WTC11 (cell line): ENCODE measurements around the gene ARHGEF1. TPM values are rescaled to one million over a fixed set of nuclear protein-coding genes. Genes with fewer than 3 reads are reported as not detected.
"Not testable (repeated sequence)": the region's sequence is repeated elsewhere in the genome, so short reads cannot be mapped to it uniquely, and the experiment has no call there.

Experiments
- ATAC-seq: fragments of 200-7000 bp; cut with Tn5 transposase; 2 replicates; pipeline ENCODE4 v1.10.0; 2021; ENCODE audit warnings: mild to moderate bottlenecking, moderate library complexity
- CTCF ChIA-PET: fragments of 300-600 bp; sonication (Branson Sonifier 250); formaldehyde crosslinking; loops from one replicate; lab custom pipeline; 2021; ENCODE audit warnings: antibody characterized with exemption; lab: Charles Lee
- POLR2A ChIA-PET: fragments of 350-600 bp; sonication (Branson Sonifier 250); formaldehyde crosslinking; loops from one replicate; lab custom pipeline; 2021; ENCODE audit warnings: antibody characterized with exemption; lab: Charles Lee
- DNase-seq: peaks from one replicate; pipeline ENCODE4 v3.0.0; 2021; ENCODE audit warnings: low spot score
- H3K27ac Mint-ChIP-seq: 2 replicates; pipeline ENCODE4 v1.8.0; 2021; ENCODE audit warnings: mixed read lengths
- H3K27me3 Mint-ChIP-seq: 2 replicates; pipeline ENCODE4 v1.8.0; 2021; ENCODE audit warnings: low read depth, mild to moderate bottlenecking, moderate library complexity, mixed read lengths
- H3K36me3 Mint-ChIP-seq: 2 replicates; pipeline ENCODE4 v1.8.0; 2021; ENCODE audit warnings: mixed read lengths
- H3K4me1 Mint-ChIP-seq: 2 replicates; pipeline ENCODE4 v1.8.0; 2022; ENCODE audit warnings: mixed read lengths
- H3K4me3 Mint-ChIP-seq: 2 replicates; pipeline ENCODE4 v1.8.0; 2021; ENCODE audit warnings: mild to moderate bottlenecking, moderate library complexity, mixed read lengths
- H3K9me3 Mint-ChIP-seq: 2 replicates; pipeline ENCODE4 v1.8.0; 2021; ENCODE audit warnings: mixed read lengths
- FOXP1 ChIP-seq: sonication (generic); formaldehyde crosslinking; IDR thresholded peaks from 2 replicates; pipeline ENCODE4 v1.8.0; 2022; ENCODE audit warnings: missing genetic modification reagents, mild to moderate bottlenecking, moderate library complexity, borderline replicate concordance
- GABPB1 ChIP-seq: sonication (generic); formaldehyde crosslinking; IDR thresholded peaks from 2 replicates; pipeline ENCODE4 v1.8.1; 2023; ENCODE audit warnings: mild to moderate bottlenecking, missing genetic modification reagents
- NFATC4 ChIP-seq: fragments of 250-450 bp; sonication (Bioruptor Pico); IDR thresholded peaks from 2 replicates; pipeline ENCODE4 v1.9.0; 2021; ENCODE audit warnings: mild to moderate bottlenecking
- TEAD4 ChIP-seq: sonication (generic); formaldehyde crosslinking; IDR thresholded peaks from 2 replicates; pipeline ENCODE4 v1.8.0; 2022; ENCODE audit warnings: mild to moderate bottlenecking, missing genetic modification reagents
- total RNA-seq: library from RNA; stranded (reverse); gene quantifications from 3 replicates; pipeline ENCODE4 v1.2.3, GENCODE V29; 2021
- TF ChIP-seq, protein P1 (sequence below): sonication (generic); formaldehyde crosslinking; IDR thresholded peaks from 2 replicates; pipeline ENCODE4 v1.8.0; 2023; ENCODE audit warnings: missing genetic modification reagents, mild to moderate bottlenecking, borderline replicate concordance
- TF ChIP-seq, protein P2 (sequence below): fragments of 250-450 bp; sonication (Bioruptor Pico); IDR thresholded peaks from 2 replicates; pipeline ENCODE4 v1.9.0; 2021; ENCODE audit warnings: mild to moderate bottlenecking
- TF ChIP-seq, protein P3 (sequence below): sonication (generic); formaldehyde crosslinking; IDR thresholded peaks from 2 replicates; pipeline ENCODE4 v1.8.0; 2022; ENCODE audit warnings: missing genetic modification reagents
- TF ChIP-seq, protein P4 (sequence below): sonication (generic); formaldehyde crosslinking; IDR thresholded peaks from 2 replicates; pipeline ENCODE4 v1.8.1; 2022; ENCODE audit warnings: mild to moderate bottlenecking, missing genetic modification reagents, moderate library complexity, borderline replicate concordance

The ARHGEF1 gene
- total RNA-seq, 1 experiment from 2014 or later = 102 TPM

DNA sequence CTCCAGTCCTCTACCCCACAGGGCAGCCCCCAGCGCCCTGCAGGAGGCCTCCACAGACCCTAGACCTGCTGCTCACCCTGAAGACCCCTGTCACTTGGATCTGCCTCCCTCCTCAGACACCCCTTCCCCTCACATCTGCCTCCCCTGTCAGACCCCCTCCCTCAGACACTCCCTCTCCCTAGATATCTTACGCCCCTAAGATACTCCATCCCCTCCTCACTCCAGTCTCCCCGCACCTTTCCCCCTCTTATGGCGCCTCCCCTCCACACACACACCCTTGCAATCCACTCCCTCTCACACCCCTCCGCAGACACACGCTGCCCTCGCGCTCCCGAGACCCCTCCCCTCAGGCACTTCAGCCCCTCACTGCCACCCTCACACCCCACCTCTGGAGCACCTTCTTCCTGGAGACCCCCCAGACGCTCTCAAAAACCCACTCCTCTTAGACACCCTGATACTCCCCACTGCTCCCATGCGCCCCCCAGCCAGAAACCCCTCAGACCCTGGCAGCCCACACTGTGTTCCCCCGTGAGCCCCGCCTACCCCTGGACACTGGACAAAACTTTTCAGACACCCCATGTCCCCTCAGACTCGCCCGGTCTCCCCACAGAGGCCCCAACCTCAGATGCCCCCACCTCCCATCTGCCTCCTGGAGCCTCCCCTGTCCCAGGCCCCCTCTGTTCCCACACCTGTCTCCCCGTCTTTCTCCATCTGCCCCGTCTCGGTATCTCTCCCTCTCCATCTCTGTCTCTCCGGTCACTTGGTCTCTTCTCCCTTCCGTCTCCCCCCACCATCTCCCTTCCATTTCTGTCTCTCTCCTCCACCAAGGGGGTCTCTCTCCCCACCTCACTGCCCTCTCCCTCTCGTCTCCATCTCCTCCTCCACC lies 30.8 kb downstream of the ARHGEF1 start (continued):
- TF ChIP-seq, protein P1, sequence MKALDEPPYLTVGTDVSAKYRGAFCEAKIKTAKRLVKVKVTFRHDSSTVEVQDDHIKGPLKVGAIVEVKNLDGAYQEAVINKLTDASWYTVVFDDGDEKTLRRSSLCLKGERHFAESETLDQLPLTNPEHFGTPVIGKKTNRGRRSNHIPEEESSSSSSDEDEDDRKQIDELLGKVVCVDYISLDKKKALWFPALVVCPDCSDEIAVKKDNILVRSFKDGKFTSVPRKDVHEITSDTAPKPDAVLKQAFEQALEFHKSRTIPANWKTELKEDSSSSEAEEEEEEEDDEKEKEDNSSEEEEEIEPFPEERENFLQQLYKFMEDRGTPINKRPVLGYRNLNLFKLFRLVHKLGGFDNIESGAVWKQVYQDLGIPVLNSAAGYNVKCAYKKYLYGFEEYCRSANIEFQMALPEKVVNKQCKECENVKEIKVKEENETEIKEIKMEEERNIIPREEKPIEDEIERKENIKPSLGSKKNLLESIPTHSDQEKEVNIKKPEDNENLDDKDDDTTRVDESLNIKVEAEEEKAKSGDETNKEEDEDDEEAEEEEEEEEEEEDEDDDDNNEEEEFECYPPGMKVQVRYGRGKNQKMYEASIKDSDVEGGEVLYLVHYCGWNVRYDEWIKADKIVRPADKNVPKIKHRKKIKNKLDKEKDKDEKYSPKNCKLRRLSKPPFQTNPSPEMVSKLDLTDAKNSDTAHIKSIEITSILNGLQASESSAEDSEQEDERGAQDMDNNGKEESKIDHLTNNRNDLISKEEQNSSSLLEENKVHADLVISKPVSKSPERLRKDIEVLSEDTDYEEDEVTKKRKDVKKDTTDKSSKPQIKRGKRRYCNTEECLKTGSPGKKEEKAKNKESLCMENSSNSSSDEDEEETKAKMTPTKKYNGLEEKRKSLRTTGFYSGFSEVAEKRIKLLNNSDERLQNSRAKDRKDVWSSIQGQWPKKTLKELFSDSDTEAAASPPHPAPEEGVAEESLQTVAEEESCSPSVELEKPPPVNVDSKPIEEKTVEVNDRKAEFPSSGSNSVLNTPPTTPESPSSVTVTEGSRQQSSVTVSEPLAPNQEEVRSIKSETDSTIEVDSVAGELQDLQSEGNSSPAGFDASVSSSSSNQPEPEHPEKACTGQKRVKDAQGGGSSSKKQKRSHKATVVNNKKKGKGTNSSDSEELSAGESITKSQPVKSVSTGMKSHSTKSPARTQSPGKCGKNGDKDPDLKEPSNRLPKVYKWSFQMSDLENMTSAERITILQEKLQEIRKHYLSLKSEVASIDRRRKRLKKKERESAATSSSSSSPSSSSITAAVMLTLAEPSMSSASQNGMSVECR (CRISPR knock-in tag) = no peak
- TF ChIP-seq GABPB1 (CRISPR knock-in tag) (no peak), NFATC4 (CRISPR knock-in tag) (no peak), TEAD4 (CRISPR knock-in tag) (no peak)
- TF ChIP-seq, protein P2, sequence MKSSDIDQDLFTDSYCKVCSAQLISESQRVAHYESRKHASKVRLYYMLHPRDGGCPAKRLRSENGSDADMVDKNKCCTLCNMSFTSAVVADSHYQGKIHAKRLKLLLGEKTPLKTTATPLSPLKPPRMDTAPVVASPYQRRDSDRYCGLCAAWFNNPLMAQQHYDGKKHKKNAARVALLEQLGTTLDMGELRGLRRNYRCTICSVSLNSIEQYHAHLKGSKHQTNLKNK (CRISPR knock-in tag) = no peak
- TF ChIP-seq, protein P3, sequence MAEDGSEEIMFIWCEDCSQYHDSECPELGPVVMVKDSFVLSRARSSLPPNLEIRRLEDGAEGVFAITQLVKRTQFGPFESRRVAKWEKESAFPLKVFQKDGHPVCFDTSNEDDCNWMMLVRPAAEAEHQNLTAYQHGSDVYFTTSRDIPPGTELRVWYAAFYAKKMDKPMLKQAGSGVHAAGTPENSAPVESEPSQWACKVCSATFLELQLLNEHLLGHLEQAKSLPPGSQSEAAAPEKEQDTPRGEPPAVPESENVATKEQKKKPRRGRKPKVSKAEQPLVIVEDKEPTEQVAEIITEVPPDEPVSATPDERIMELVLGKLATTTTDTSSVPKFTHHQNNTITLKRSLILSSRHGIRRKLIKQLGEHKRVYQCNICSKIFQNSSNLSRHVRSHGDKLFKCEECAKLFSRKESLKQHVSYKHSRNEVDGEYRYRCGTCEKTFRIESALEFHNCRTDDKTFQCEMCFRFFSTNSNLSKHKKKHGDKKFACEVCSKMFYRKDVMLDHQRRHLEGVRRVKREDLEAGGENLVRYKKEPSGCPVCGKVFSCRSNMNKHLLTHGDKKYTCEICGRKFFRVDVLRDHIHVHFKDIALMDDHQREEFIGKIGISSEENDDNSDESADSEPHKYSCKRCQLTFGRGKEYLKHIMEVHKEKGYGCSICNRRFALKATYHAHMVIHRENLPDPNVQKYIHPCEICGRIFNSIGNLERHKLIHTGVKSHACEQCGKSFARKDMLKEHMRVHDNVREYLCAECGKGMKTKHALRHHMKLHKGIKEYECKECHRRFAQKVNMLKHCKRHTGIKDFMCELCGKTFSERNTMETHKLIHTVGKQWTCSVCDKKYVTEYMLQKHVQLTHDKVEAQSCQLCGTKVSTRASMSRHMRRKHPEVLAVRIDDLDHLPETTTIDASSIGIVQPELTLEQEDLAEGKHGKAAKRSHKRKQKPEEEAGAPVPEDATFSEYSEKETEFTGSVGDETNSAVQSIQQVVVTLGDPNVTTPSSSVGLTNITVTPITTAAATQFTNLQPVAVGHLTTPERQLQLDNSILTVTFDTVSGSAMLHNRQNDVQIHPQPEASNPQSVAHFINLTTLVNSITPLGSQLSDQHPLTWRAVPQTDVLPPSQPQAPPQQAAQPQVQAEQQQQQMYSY = no peak

DNA sequence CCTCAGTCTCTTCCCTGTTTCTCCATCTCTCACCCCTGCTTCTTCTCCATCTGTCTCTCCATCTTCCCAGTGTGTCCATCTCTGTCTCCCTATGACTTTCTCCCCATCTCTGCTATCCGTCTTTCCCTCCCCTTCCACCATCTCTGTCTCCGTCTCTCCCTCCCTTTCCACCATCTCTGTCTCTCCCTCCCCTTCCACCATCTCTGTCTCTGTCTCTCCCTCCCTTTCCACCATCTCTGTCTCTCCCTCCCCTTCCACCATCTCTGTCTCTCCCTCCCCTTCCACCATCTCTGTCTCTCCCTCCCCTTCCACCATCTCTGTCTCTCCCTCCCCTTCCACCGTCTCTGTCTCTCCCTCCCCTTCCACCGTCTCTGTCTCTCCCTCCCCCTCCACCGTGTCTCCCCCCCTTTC lies 31.4 kb downstream of the ARHGEF1 start:
- H3K27me3 Mint-ChIP-seq, H3K27ac Mint-ChIP-seq, ATAC-seq, POLR2A ChIA-PET, H3K9me3 Mint-ChIP-seq, DNase-seq, H3K4me1 Mint-ChIP-seq, H3K36me3 Mint-ChIP-seq, CTCF ChIA-PET: not testable (repeated sequence)
- peak overlapping the region; percentile 41 for H3K4me3 Mint-ChIP-seq

DNA sequence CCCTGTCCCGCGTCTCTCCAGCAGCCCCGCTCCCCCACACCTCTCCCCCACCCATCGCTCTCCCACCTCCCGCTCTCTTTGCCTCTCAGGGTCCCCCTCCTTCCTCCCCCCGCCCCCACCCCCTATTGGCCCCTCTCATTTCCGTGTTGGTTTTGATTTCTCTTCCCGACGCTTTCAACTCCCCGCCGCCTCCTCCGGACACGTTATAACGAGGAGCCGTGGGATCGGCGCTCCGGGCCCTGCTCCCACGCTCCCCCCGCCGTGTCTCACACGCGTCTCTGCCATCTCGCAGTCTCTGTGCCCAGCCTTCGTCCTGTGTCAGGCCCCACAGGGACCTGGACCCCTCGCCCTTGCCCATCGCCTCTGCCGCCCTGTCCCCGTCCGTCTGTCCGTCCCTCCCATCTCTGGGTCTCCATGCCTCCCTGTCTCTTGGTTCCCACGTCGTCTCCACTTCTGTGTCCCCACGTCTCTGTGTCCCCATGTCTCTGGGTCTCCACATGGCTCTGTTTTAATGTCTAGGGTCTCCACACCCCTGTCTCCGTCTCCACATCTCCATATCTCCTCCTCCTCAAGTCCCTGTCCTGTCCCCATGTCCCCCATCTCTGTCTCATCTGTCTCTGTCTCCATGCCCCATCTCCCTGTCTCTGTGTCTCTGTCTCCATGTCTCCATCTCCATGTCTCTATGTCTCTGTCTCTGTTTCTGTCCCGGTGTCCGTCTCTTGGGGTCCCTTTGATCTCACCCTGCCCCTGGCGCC lies 32.2 kb downstream of the ARHGEF1 start:
- no peak for DNase-seq
- H3K27ac Mint-ChIP-seq = no peak overlapping the region
- ATAC-seq = no peak
- ChIA-PET POLR2A (no interaction called here), CTCF (no interaction called here)
- H3K27me3 Mint-ChIP-seq = no peaks in the 10 kb centered on the region
- H3K9me3 Mint-ChIP-seq = no peaks in the 10 kb centered on the region
- peaks cover 9% of the 10 kb centered on the region for H3K4me1 Mint-ChIP-seq
- no peak overlapping the region for H3K4me3 Mint-ChIP-seq
- TF ChIP-seq FOXP1 (no peak), GABPB1 (CRISPR knock-in tag) (no peak)
- TF ChIP-seq, protein P4, sequence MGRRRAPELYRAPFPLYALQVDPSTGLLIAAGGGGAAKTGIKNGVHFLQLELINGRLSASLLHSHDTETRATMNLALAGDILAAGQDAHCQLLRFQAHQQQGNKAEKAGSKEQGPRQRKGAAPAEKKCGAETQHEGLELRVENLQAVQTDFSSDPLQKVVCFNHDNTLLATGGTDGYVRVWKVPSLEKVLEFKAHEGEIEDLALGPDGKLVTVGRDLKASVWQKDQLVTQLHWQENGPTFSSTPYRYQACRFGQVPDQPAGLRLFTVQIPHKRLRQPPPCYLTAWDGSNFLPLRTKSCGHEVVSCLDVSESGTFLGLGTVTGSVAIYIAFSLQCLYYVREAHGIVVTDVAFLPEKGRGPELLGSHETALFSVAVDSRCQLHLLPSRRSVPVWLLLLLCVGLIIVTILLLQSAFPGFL (CRISPR knock-in tag) = no peak
- TF ChIP-seq, all 79 proteins: peak for 0
- H3K36me3 Mint-ChIP-seq = no peaks in the 10 kb centered on the region
